ENCODE results near the gene KCNQ5. TPM values are rescaled to one million over a fixed set of nuclear protein-coding genes. Genes with fewer than 3 reads are reported as not detected.
A peak's percentile ranks its signal among the peaks of the same experiment; 100 is the strongest.

The KCNQ5 gene
- total RNA-seq, 6 experiments from 2014 or later: 16.3 to 35.5 (median 20.2) TPM

GRCh38 chr6:72822023-72822422 is 200.2 kb downstream of the KCNQ5 start:
- Mint-ChIP-seq H3K4me1 (ENCODE audit: low read depth) (peaks cover 31% of the 10 kb centered on the region), H3K36me3 (ENCODE audit: low read depth) (peaks cover 12% of the 10 kb centered on the region), H3K27me3 (ENCODE audit: insufficient read depth) (peaks cover 2% of the 10 kb centered on the region; the same call in 1 of the 2 replicates), H3K9me3 (peaks cover 5% of the 10 kb centered on the region), H3K27ac (no peak overlapping the region), H3K4me3 (no peak overlapping the region)
- TF ChIP-seq CTCF (IDR thresholded peaks at IDR 0.05): no peak
- no peak for DNase-seq

GRCh38 chr6:72822691-72823090 is 200.8 kb downstream of the KCNQ5 start:
- no peak for DNase-seq
- TF ChIP-seq CTCF (IDR thresholded peaks at IDR 0.05): no peak
- peaks cover 34% of the 10 kb centered on the region for H3K4me1 Mint-ChIP-seq (ENCODE audit: low read depth)
- no peak overlapping the region for H3K27ac Mint-ChIP-seq
- H3K9me3 Mint-ChIP-seq: peaks cover 5% of the 10 kb centered on the region
- H3K36me3 Mint-ChIP-seq (ENCODE audit: low read depth): peaks cover 16% of the 10 kb centered on the region
- H3K4me3 Mint-ChIP-seq: no peak overlapping the region
- H3K27me3 Mint-ChIP-seq (ENCODE audit: insufficient read depth): peaks cover 2% of the 10 kb centered on the region; the same call in 1 of the 2 replicates

GRCh38 chr6:72824833-72825232 is 203.0 kb downstream of the KCNQ5 start:
- peak overlapping the region; percentile 58 for H3K4me3 Mint-ChIP-seq

GRCh38 chr6:72825315-72825911 is 203.5 kb downstream of the KCNQ5 start:
- peaks cover 36% of the 10 kb centered on the region for H3K36me3 Mint-ChIP-seq (ENCODE audit: low read depth)
- DNase-seq: peak; percentile 86
- peak overlapping the region; percentile 58 for H3K4me3 Mint-ChIP-seq
- H3K27me3 Mint-ChIP-seq (ENCODE audit: insufficient read depth): peaks cover 2% of the 10 kb centered on the region; the same call in 1 of the 2 replicates
- H3K9me3 Mint-ChIP-seq: peaks cover 11% of the 10 kb centered on the region
- TF ChIP-seq CTCF (IDR thresholded peaks at IDR 0.05): no peak
- peaks cover 55% of the 10 kb centered on the region for H3K4me1 Mint-ChIP-seq (ENCODE audit: low read depth)
- H3K27ac Mint-ChIP-seq: peak overlapping the region; percentile 94

More at GRCh38 chr6:72824833-72825232, 203.0 kb downstream of the KCNQ5 start:
- peaks cover 10% of the 10 kb centered on the region for H3K9me3 Mint-ChIP-seq
- H3K27ac Mint-ChIP-seq: peak overlapping the region; percentile 94
- H3K4me1 Mint-ChIP-seq (ENCODE audit: low read depth): peaks cover 55% of the 10 kb centered on the region
- peaks cover 2% of the 10 kb centered on the region; the same call in 1 of the 2 replicates for H3K27me3 Mint-ChIP-seq (ENCODE audit: insufficient read depth)
- DNase-seq: no peak
- no peak for TF ChIP-seq CTCF (IDR thresholded peaks at IDR 0.05)
- peaks cover 35% of the 10 kb centered on the region for H3K36me3 Mint-ChIP-seq (ENCODE audit: low read depth)

GRCh38 chr6:72826037-72826436 is 204.2 kb downstream of the KCNQ5 start:
- Mint-ChIP-seq H3K27ac (peak overlapping the region; percentile 94), H3K4me1 (ENCODE audit: low read depth) (peaks cover 55% of the 10 kb centered on the region), H3K36me3 (ENCODE audit: low read depth) (peaks cover 36% of the 10 kb centered on the region), H3K4me3 (peak overlapping the region; percentile 58), H3K9me3 (peaks cover 11% of the 10 kb centered on the region), H3K27me3 (ENCODE audit: insufficient read depth) (peaks cover 2% of the 10 kb centered on the region; the same call in 1 of the 2 replicates)
- DNase-seq: peak; percentile 85
- TF ChIP-seq CTCF (IDR thresholded peaks at IDR 0.05): no peak

Data from HFFc6 (cell line).